IMR-90 (cell line): ENCODE measurements around the gene COL6A5. TPM values are rescaled to one million over a fixed set of nuclear protein-coding genes. Genes with fewer than 3 reads are reported as not detected.

Experiments
- ATAC-seq: fragments of 200-7000 bp; cut with Tn5 transposase; 2 replicates; pipeline ENCODE4 v1.9.1; 2020; ENCODE audit warnings: low read depth, mild to moderate bottlenecking, moderate library complexity
- Bru-seq: library from RNA; stranded (reverse); fragments of 400-500 nt; gene quantifications from one replicate; lab custom pipeline; 2021; lab: Mats Ljungman, UMichigan
- BruChase-seq, 2 experiments: library from RNA; stranded (reverse); fragments of 400-500 nt; gene quantifications; one replicate each; lab custom pipeline; 2021; lab: Mats Ljungman, UMichigan
- BruUV-seq: library from RNA; stranded (reverse); fragments of 400-500 nt; replicated peaks from 2 replicates; lab custom pipeline; 2021; lab: Mats Ljungman, UMichigan
- CTCF ChIA-PET: fragments of 300-600 bp; formaldehyde crosslinking; extraction: SDS; loops from one replicate; lab custom pipeline; 2021; ENCODE audit warnings: antibody characterized with exemption; lab: Yijun Ruan, JAX
- POLR2A ChIA-PET: fragments of 300-600 bp; sonication (Branson Sonifier 250); formaldehyde crosslinking; loops from one replicate; lab custom pipeline; 2022; ENCODE audit warnings: antibody characterized with exemption; ENCODE audit not compliant: unreplicated experiment; lab: Charles Lee
- DNase-seq: peaks from one replicate; pipeline ENCODE4 v3.0.0; 2013
- H2AFZ ChIP-seq: replicated peaks from 2 replicates; pipeline ENCODE3; 2013; ENCODE audit warnings: low read length, mild to moderate bottlenecking; ENCODE audit not compliant: poor library complexity
- H2AK5ac ChIP-seq: 2 replicates; pipeline ENCODE4 v1.6.1; 2013; ENCODE audit warnings: low read depth, low read length, inconsistent platforms
- H2AK9ac ChIP-seq: replicated peaks from 2 replicates; pipeline ENCODE3; 2013; ENCODE audit warnings: mild to moderate bottlenecking, low read depth, low read length, moderate library complexity; ENCODE audit not compliant: poor library complexity
- H2BK120ac ChIP-seq: 2 replicates; pipeline ENCODE4 v1.6.1; 2013; ENCODE audit warnings: low read depth, low read length, inconsistent platforms
- H2BK15ac ChIP-seq: 3 replicates; pipeline ENCODE4 v1.6.1; 2013; ENCODE audit warnings: low read depth, low read length, inconsistent platforms
- H2BK20ac ChIP-seq: 2 replicates; pipeline ENCODE4 v1.6.1; 2013; ENCODE audit warnings: low read depth, mild to moderate bottlenecking, inconsistent platforms, low read length, moderate library complexity
- H2BK5ac ChIP-seq: 2 replicates; pipeline ENCODE4 v1.6.1; 2013; ENCODE audit warnings: mild to moderate bottlenecking, low read depth, low read length, inconsistent platforms; ENCODE audit not compliant: poor library complexity, severe bottlenecking
- H3K14ac ChIP-seq: replicated peaks from 2 replicates; pipeline ENCODE4 v1.6.1; 2013; ENCODE audit warnings: low read depth, low read length, inconsistent platforms
- H3K18ac ChIP-seq: 2 replicates; pipeline ENCODE4 v1.6.1; 2013; ENCODE audit warnings: low read depth, low read length, control low read depth
- H3K23ac ChIP-seq: 2 replicates; pipeline ENCODE4 v1.6.1; 2013; ENCODE audit warnings: low read depth, low read length, inconsistent platforms
- H3K27ac ChIP-seq: 2 replicates; pipeline ENCODE4 v1.5.1; 2013; ENCODE audit warnings: mild to moderate bottlenecking, control low read depth, low read length; ENCODE audit not compliant: insufficient read depth
- H3K27me3 ChIP-seq: 2 replicates; pipeline ENCODE4 v1.6.1; 2013; ENCODE audit warnings: low read length; ENCODE audit not compliant: control insufficient read depth, insufficient read depth
- H3K36me3 ChIP-seq: 2 replicates; pipeline ENCODE4 v1.6.1; 2013; ENCODE audit warnings: low read length, mixed read lengths; ENCODE audit not compliant: control insufficient read depth, insufficient read depth
- H3K4ac ChIP-seq: 2 replicates; pipeline ENCODE4 v1.6.1; 2013; ENCODE audit warnings: low read depth, low read length, inconsistent platforms
- H3K4me1 ChIP-seq: 2 replicates; pipeline ENCODE4 v1.6.1; 2013; ENCODE audit warnings: low read length, mixed read lengths; ENCODE audit not compliant: control insufficient read depth, insufficient read depth
- H3K4me2 ChIP-seq: 2 replicates; pipeline ENCODE4 v1.6.1; 2013; ENCODE audit warnings: low read depth, mild to moderate bottlenecking, control low read depth, low read length, moderate library complexity
- H3K4me3 ChIP-seq: 2 replicates; pipeline ENCODE4 v1.5.1; 2013; ENCODE audit warnings: low read depth, mild to moderate bottlenecking, control low read depth, low read length, moderate library complexity; ENCODE audit not compliant: insufficient read depth
- H3K56ac ChIP-seq: 2 replicates; pipeline ENCODE4 v1.6.1; 2013; ENCODE audit warnings: low read length, inconsistent platforms; ENCODE audit not compliant: insufficient read depth; ENCODE audit errors: extremely low read depth
- H3K79me1 ChIP-seq, 2 experiments: 2 replicates each; pipeline ENCODE4 v1.6.1; 2013; ENCODE audit warnings: low read length in 2 of 2, inconsistent platforms in 1 of 2, low read depth in 1 of 2
- H3K9ac ChIP-seq: 2 replicates; pipeline ENCODE4 v1.6.1; 2013; ENCODE audit warnings: low read depth, low read length, control low read depth
- H3K9me1 ChIP-seq: 2 replicates; pipeline ENCODE4 v1.6.1; 2013; ENCODE audit warnings: low read length, inconsistent platforms; ENCODE audit not compliant: insufficient read depth
- H3K9me3 ChIP-seq: 2 replicates; pipeline ENCODE4 v1.6.1; 2013; ENCODE audit warnings: low read length; ENCODE audit not compliant: control insufficient read depth, insufficient read depth
- H4K20me1 ChIP-seq: 2 replicates; pipeline ENCODE4 v1.6.1; 2013; ENCODE audit warnings: low read length, inconsistent platforms; ENCODE audit not compliant: insufficient read depth
- H4K5ac ChIP-seq: 2 replicates; pipeline ENCODE4 v1.6.1; 2013; ENCODE audit warnings: mild to moderate bottlenecking, low read depth, low read length, control low read depth
- H4K8ac ChIP-seq, 2 experiments: 2 replicates each; pipeline ENCODE4 v1.6.1; 2013; ENCODE audit warnings: low read depth in 2 of 2, low read length in 2 of 2, control low read depth in 1 of 2, inconsistent platforms in 1 of 2
- H4K91ac ChIP-seq: 2 replicates; pipeline ENCODE4 v1.6.1; 2013; ENCODE audit warnings: low read depth, low read length, inconsistent platforms; ENCODE audit not compliant: insufficient read depth
- BHLHE40 ChIP-seq: fragments of 150-350 bp; IDR thresholded peaks from 2 replicates; pipeline ENCODE4 v1.6.1; 2016; ENCODE audit warnings: mild to moderate bottlenecking, low read depth, low read length
- CEBPB ChIP-seq: IDR thresholded peaks from 2 replicates; pipeline ENCODE4 v1.6.1; 2012; ENCODE audit warnings: low read depth, low read length, improper control_type of control experiment
- CHD1 ChIP-seq: IDR thresholded peaks from 2 replicates; pipeline ENCODE4 v1.6.1; 2012; ENCODE audit warnings: low read depth, low read length, improper control_type of control experiment
- FOS ChIP-seq: fragments of 150-350 bp; IDR thresholded peaks from 2 replicates; pipeline ENCODE4 v1.6.1; 2016; ENCODE audit warnings: low read depth, low read length
- MAFK ChIP-seq: IDR thresholded peaks from 2 replicates; pipeline ENCODE4 v1.6.1; 2012; ENCODE audit warnings: low read depth, low read length, improper control_type of control experiment
- MAZ ChIP-seq: IDR thresholded peaks from 2 replicates; pipeline ENCODE4 v1.6.1; 2012; ENCODE audit warnings: low read depth, mild to moderate bottlenecking, low read length, improper control_type of control experiment, moderate library complexity, borderline replicate concordance
- MXI1 ChIP-seq: IDR thresholded peaks from 2 replicates; pipeline ENCODE4 v1.6.1; 2012; ENCODE audit warnings: low read depth, mild to moderate bottlenecking, low read length, moderate library complexity, borderline replicate concordance
- NFE2L2 ChIP-seq: fragments of 150-350 bp; IDR thresholded peaks from 2 replicates; pipeline ENCODE4 v1.6.1; 2016; ENCODE audit warnings: low read depth, mild to moderate bottlenecking, low read length
- POLR2A ChIP-seq: IDR thresholded peaks from 2 replicates; pipeline ENCODE4 v1.6.1; 2012; ENCODE audit warnings: mild to moderate bottlenecking, low read depth, low read length
- RAD21 ChIP-seq: IDR thresholded peaks from 2 replicates; pipeline ENCODE4 v1.6.1; 2012; ENCODE audit warnings: low read length, improper control_type of control experiment
- RCOR1 ChIP-seq: IDR thresholded peaks from 2 replicates; pipeline ENCODE4 v1.6.1; 2012; ENCODE audit warnings: mild to moderate bottlenecking, low read length, improper control_type of control experiment; ENCODE audit not compliant: insufficient replicate concordance
- RFX5 ChIP-seq: IDR thresholded peaks from 2 replicates; pipeline ENCODE4 v1.8.0; 2012; ENCODE audit warnings: low read depth, mild to moderate bottlenecking, low read length, moderate library complexity
- SMC3 ChIP-seq: fragments of 150-350 bp; IDR thresholded peaks from 2 replicates; pipeline ENCODE4 v1.6.1; 2016; ENCODE audit warnings: low read depth, mild to moderate bottlenecking, antibody characterized with exemption, low read length, moderate library complexity
- USF2 ChIP-seq: fragments of 150-350 bp; IDR thresholded peaks from 2 replicates; pipeline ENCODE4 v1.6.1; 2017; ENCODE audit warnings: mild to moderate bottlenecking, antibody characterized with exemption, low read length, low read depth
- WGBS, 2 experiments: methylation state at CpG; one replicate each; pipeline versions ENCODE4 v1.1.5 to v1.1.7; 2013; ENCODE audit warnings: missing lambda C conversion rate in 2 of 2; ENCODE audit not compliant: insufficient read length in 1 of 2; ENCODE audit errors: extremely low coverage in 2 of 2; 5-methylcytosine and 5-hydroxymethylcytosine counted together
- dilution Hi-C: fragments of 300-500 bp; cut with HindIII; formaldehyde crosslinking; loops from one replicate; pipeline ENCODE4 v1.14.3; 2018; ENCODE audit warnings: low sequenced_read_pairs; ENCODE audit not compliant: unreplicated experiment
- in situ Hi-C: fragments of 300-500 bp; cut with MboI; formaldehyde crosslinking; loops from 3 replicates; pipeline ENCODE4 v1.14.3; 2019; ENCODE audit warnings: low sequenced_read_pairs, inconsistent platforms, mixed read lengths
- intact Hi-C: fragments of 100-400 bp; cut with micrococcal nuclease; formaldehyde crosslinking; loops from 2 replicates; pipeline ENCODE4 v1.10.0; 2022
- long read RNA-seq: library from polyadenylated mRNA; unstranded; transcript quantifications from one replicate; pipeline ENCODE4 v2.0.0, GENCODE V29; 2021; ENCODE audit not compliant: unreplicated experiment
- polyA plus RNA-seq, 3 experiments: library from polyadenylated mRNA; depleted of rRNA; stranded (reverse); fragments of >200 nt; gene quantifications; 2 replicates each; pipeline ENCODE4 v1.2.3, GENCODE V29; 2012; ENCODE audit warnings: low replicate concordance in 1 of 3
- total RNA-seq: library from RNA; depleted of rRNA; stranded (reverse); fragments of >200 nt; gene quantifications from 2 replicates; pipeline ENCODE4 v1.2.3, GENCODE V29; 2012; rRNA removed
- TF ChIP-seq, protein P1 (sequence below): fragments of 150-350 bp; IDR thresholded peaks from 2 replicates; pipeline ENCODE4 v1.6.1; 2016; ENCODE audit warnings: low read depth, mild to moderate bottlenecking, low read length, moderate library complexity, borderline replicate concordance

The COL6A5 gene
- total RNA-seq (not detected in 2 replicates), polyA plus RNA-seq (2012; rRNA removed) (not detected in 2 replicates), Bru-seq, nascent RNA (not detected), BruChase-seq, experiment 1, labeled RNA remaining after a 6-hour chase (percentile 0 among the genes with signal in this experiment), BruChase-seq, experiment 2, labeled RNA remaining after a 2-hour chase (not detected)
- polyA plus RNA-seq (2012; cell fraction: cytosol; rRNA removed) = not detected in 2 replicates
- not detected in 2 replicates for polyA plus RNA-seq (2012; cell fraction: nucleus; rRNA removed; ENCODE audit: low replicate concordance)
- long read RNA-seq = 0 reads

- H2BK15ac ChIP-seq = no peak within 1 kb of the TSS
- H3K27ac ChIP-seq = no peak within 1 kb of the TSS
- H3K4me1 ChIP-seq = no peaks in the 10 kb centered on the region
- H3K14ac ChIP-seq = no peak within 1 kb of the TSS
- no peak within 1 kb of the TSS for H2BK120ac ChIP-seq
- H2AK5ac ChIP-seq = no peak within 1 kb of the TSS
- H3K4me2 ChIP-seq = no peak within 1 kb of the TSS
- H3K9me3 ChIP-seq = no peaks in the 10 kb centered on the region
- peaks cover 2% of the 10 kb centered on the region; the same call in 1 of the 2 replicates for H3K27me3 ChIP-seq
- no peak within 1 kb of the TSS for H3K4me3 ChIP-seq
- ATAC-seq = no peak
- CTCF ChIA-PET = no interaction called here
- no peak within 1 kb of the TSS for H2AK9ac ChIP-seq
- no peak within 1 kb of the TSS for H3K56ac ChIP-seq
- H2BK20ac ChIP-seq = no peak within 1 kb of the TSS
- no peak within 1 kb of the TSS for H4K91ac ChIP-seq
- no TSS peak for BruUV-seq
- no peak within 1 kb of the TSS for H3K4ac ChIP-seq
- no peak within 1 kb of the TSS for H3K18ac ChIP-seq
- dilution Hi-C loops = no loop called here
- H3K9me1 ChIP-seq = no peaks in the 10 kb centered on the region
- H3K36me3 ChIP-seq = no peaks in the 10 kb centered on the region
- H3K23ac ChIP-seq = no peak within 1 kb of the TSS
- H2BK5ac ChIP-seq = no peak within 1 kb of the TSS
- 2% methylated on average over 28 of the region's 41 CpGs; no CpG with 5 or more reads in 1 of the 2 experiments for WGBS, 2 experiments
- no peak for DNase-seq
- in situ Hi-C loops = no loop called here
- no peak within 1 kb of the TSS for H3K9ac ChIP-seq
- no peaks in the 10 kb centered on the region for H3K79me1 ChIP-seq
- POLR2A ChIA-PET = no interaction called here
- intact Hi-C loops = no loop called here
- no peak within 1 kb of the TSS for H2AFZ ChIP-seq
- H4K20me1 ChIP-seq = no peaks in the 10 kb centered on the region
- H4K5ac ChIP-seq = no peak within 1 kb of the TSS
- H4K8ac ChIP-seq = no peak within 1 kb of the TSS
- no peak for TF ChIP-seq CEBPB
- TF ChIP-seq SMC3 = no peak
- TF ChIP-seq, protein P1, sequence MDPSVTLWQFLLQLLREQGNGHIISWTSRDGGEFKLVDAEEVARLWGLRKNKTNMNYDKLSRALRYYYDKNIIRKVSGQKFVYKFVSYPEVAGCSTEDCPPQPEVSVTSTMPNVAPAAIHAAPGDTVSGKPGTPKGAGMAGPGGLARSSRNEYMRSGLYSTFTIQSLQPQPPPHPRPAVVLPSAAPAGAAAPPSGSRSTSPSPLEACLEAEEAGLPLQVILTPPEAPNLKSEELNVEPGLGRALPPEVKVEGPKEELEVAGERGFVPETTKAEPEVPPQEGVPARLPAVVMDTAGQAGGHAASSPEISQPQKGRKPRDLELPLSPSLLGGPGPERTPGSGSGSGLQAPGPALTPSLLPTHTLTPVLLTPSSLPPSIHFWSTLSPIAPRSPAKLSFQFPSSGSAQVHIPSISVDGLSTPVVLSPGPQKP = no peak
- TF ChIP-seq MAFK = no peak
- no peak for TF ChIP-seq NFE2L2
- TF ChIP-seq MXI1 = no peak
- no peak for TF ChIP-seq FOS
- TF ChIP-seq MAZ = no peak
- TF ChIP-seq RFX5 = no peak
- TF ChIP-seq RAD21 = no peak
- no peak for TF ChIP-seq CHD1
- TF ChIP-seq USF2 = no peak
- no peak for TF ChIP-seq POLR2A
- no peak for TF ChIP-seq RCOR1
- no peak for TF ChIP-seq BHLHE40
Measured at GRCh38 chr3:130345487-130346079, at the start of gene COL6A5. TSS of gene COL6A5 (plus strand) at chr3:130345672. CDS start at chr3:130373639, 27,967 bp downstream.
